Neural progenitor cell (in vitro differentiated cells): Measurements from ENCODE around the gene RANGAP1.
A peak's percentile ranks its signal among the peaks of the same experiment; 100 is the strongest.

ENCODE experiments used
- CTCF ChIP-seq: fragments of 200-600 bp; sonication (generic); IDR thresholded peaks from 2 replicates; pipeline ENCODE4 v1.5.1; 2017; ENCODE audit warnings: antibody characterized with exemption, mild to moderate bottlenecking
- EZH2phosphoT487 ChIP-seq: fragments of 200-600 bp; sonication (generic); IDR thresholded peaks from 2 replicates; pipeline ENCODE4 v1.6.1; 2017; ENCODE audit warnings: antibody characterized with exemption

DNA sequence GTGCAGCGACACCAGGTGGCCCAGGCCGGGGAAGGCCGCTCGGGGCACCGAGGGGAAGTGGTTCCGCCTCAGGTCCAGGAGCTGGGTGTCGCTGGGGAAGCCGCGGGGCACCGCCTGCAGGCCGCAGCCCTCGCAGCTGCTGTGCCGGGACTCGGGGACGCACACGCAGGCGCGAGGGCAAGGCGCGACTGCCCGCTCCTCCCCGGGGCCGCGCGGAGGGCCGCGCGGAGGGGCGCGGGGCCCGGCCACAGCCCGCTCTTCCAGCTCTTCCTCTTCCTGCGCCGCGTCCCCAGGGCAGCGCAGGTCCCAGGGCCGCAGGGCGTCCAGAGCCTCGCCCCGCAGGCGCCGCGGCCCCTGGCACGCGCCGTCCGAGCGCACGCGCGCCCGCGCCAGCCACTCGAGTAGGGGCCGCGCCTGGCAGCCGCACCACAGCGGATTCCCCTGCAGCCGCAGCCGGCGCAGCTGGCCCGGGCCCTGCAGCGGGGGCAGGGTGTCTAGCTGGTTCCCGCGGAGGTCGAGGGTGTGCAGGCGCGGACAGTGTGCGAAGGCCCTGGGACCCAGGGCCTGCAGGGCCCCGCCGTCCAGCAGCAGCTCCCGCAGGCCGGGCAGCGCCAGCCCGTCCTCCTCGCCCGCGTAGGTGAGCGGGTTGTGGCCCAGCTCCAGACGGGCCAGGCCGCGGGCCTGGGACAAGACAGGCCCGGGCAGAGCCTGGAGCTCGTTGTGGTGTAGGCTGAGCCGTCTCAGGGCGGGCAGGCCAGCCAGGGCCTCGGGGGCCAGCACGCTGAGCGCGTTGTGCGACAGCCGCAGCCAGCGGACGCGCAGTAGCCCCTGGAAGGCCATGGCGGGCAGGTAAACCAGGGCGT, 48.0 kb downstream of the RANGAP1 start:
- TF ChIP-seq CTCF (peak; percentile 68), EZH2phosphoT487 (no peak)
